Hepatocyte (in vitro differentiated cells): Measurements from ENCODE around the gene NR1D2.
"Not testable (repeated sequence)": the region's sequence is repeated elsewhere in the genome, so short reads cannot be mapped to it uniquely, and the experiment has no call there.

ENCODE experiments used
- CTCF ChIP-seq: fragments of 200-600 bp; sonication (generic); IDR thresholded peaks from 2 replicates; pipeline ENCODE4 v1.5.1; 2016; ENCODE audit warnings: antibody characterized with exemption, mild to moderate bottlenecking; ENCODE audit not compliant: poor library complexity
- EZH2 ChIP-seq: fragments of 200-600 bp; sonication (generic); IDR thresholded peaks from 2 replicates; pipeline ENCODE4 v1.6.1; 2016; ENCODE audit warnings: antibody characterized with exemption, mild to moderate bottlenecking, borderline replicate concordance

DNA sequence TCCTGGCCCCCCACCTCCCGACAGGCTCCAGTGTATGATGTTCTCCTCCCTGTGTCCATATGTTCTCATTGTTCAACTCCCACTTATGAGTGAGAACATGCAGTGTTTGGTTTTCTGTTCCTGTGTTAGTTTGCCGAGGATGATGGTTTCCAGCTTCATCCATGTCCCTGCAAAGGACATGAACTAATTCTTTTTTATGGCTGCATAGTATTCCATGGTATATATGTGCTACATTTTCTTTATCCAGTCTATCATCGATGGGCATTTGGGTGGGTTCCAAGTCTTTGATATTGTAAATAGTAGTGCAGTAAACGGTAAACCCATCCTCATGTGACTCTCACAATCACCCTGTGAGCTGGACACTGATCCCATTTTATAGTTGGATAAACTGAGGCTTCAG, 81.6 kb downstream of the NR1D2 start:
- TF ChIP-seq EZH2, CTCF: not testable (repeated sequence)
